ENCODE measurements around the gene JPH2.
A peak's percentile ranks its signal among the peaks of the same experiment; 100 is the strongest.
"Not testable (repeated sequence)": the region's sequence is repeated elsewhere in the genome, so short reads cannot be mapped to it uniquely, and the experiment has no call there.

The JPH2 gene

GRCh38 chr20:44187054-44187771 is at the start of gene JPH2:
Gene JPH2, minus strand, starts transcription at chr20:44187188. Its CDS starts 483 bp downstream, at chr20:44186705.
- no peak for DNase-seq

DNA sequence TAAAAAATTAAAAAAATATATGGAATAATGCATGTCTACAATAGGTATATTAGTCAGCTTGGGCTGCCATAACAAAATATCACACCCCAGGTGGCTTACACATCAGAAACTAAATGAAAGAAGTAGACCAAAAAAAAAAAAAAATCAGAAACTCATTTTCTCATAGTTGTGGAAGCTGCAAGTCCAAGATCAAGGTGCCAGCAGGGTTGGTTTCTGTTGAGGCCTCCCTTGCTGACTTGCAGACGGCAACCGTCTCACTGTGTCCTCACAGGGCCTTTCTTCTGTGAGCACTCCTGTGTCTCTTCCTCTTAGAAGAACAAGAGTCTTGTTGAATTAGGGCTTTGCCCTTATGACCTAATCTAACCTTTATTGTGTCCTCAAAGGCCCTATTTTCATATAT is 48.7 kb upstream of the JPH2 start:
- no peak for DNase-seq

GRCh38 chr20:44234566-44235317 is 47.8 kb upstream of the JPH2 start:
- no peak for DNase-seq

- DNase-seq: no peak
Measured at GRCh38 chr20:44233436-44234016, 46.5 kb upstream of the JPH2 start.

DNA sequence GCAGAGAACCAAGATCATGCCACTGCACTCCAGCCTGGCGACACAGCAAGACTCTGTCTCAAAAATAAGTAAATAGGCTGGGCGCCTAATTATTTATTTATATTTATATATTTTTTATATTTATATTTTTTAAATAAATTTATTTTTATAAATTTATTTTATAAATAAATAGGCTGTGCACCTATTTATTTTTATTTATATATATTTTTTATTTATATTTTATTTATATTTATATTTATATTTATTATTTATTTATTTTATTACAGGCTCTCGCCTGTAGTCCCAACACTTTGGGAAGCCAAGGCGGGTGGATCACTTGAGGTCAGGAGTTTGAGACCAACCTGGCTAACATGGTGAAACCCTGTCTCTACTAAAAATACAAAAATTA is 45.5 kb upstream of the JPH2 start:
- DNase-seq: not testable (repeated sequence)

DNA sequence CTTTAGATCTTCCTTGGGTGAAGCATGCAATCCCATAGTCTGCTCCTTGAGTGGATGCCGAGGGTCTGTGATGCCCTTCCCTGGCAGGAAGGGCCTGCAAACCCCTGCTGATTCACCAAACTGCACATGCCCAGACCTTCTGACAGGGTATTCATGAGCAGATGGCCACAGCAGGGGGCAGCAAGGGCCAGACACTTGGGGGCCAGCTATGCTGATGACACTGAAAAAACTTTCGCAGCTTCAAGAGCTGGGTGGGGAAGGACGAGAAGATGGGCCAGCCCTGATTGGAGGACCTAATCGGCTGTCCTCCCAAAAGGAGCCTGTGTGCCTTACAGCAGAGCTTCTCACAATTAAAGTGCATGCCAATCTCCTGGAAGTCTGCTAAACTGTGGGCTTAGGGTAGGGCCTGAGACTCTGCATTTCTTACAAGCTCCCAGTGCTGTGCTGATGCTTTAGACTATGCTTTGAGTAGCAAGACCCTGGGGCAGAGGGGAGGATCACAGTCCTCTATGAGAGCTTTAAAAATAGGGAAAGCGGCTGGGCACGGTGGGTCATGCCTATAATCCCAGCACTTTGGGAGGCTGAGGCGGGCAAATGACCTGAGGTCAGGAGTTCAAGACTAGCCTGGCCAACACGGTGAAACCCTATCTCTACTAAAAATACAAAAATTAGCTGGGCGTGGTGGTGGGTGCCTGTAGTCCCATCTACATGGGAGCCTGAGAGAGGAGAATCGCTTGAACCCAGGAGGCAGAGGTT is 44.9 kb upstream of the JPH2 start:
- DNase-seq: no peak

DNA sequence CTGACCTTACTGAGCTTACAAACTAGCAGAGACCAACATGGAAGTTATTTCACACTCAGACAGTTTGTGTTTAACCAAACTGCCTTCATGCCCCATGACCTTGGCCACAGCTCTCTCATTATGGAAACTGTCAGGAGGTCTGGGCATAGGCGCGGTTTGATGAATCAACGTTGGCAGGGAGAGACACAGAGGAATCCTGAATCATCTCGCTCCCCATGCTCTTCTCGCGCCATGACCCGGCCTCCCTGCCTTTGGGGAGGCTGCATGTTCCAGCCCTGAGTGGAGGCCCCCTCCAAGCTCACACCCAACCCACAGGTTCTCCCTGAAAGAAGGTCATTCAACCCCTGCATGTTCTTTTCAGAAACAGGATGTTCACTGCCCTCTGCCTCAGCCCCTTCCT is 44.2 kb upstream of the JPH2 start:
- DNase-seq: no peak

DNA sequence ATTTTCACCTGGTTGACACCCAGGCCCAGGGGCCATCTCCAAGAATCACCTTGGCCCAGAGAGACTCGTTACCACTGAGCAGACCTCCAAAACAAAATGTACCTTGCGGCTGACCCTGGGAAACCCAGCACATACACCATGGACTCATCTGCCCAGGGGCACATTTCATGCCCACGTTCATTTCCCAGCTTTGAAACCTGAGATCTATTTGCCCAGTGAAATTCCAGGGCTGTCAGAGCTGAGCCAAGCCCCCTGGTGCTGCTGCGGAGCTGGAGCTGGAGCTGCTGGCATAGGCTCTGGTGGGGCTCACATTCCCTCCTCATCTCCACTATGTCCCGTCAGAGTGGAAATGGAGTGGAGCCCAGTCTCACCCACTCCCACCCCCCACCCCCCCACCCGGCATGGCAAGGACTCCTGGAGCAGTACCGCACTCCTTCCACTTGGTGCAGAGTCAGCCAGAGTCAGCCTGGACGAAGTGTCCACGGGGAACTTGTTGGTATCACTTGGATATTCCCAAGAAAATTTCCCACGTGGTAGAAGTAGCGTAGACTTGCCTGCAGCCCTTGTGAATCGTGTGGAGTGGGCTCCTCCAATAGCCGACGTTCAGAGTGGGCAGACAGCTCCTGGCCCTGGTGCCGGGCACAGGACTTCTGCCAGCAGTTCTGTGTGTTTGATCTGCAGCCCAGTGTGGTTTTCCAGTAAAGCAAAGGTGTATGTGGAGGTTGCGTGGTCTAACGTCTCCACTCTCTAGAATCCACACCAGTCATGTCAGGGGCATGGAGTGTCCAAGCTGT is 41.7 kb upstream of the JPH2 start:
- no peak for DNase-seq

DNA sequence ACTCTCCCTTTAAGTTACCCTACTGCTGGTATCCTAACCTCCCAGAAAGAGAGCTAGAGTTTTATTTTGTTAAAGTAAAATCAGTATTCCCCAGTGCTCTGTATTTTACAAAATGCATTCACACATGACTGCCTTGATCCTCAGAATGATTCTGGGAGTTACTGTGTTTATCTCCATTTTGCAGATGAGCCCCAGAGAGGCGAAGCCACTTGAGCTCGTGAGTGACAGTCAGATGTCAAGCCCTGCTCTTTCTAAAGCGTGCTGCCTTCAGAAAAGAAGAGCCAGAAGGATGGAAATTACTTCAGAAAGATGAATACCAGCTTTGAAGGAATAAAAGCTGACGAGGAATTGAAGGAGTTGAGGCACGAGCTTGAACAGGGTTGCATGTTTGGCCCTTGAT is 37.6 kb upstream of the JPH2 start:
- no peak for DNase-seq

DNA sequence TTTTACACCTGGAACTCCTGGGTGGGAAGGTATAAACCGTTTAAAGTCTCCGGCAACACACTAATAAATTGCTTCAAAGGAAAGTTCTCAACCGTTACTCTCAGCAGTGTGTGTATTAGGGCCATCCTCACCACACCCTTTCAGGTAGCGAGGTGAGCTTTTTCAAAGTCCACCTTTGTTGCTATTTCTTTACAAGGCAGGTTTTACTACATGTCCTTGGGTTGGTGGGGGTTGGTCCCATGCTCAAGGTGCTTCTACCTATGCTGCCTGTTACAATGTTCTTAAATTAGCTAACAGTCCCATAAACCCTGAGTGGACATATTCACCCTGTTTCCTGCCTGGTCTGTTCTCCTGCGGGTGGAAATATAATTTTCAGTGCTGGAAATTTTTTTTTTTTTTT is 36.7 kb upstream of the JPH2 start:
- no peak for DNase-seq

- no peak for DNase-seq
Measured at GRCh38 chr20:44222633-44223368, 35.8 kb upstream of the JPH2 start.

DNA sequence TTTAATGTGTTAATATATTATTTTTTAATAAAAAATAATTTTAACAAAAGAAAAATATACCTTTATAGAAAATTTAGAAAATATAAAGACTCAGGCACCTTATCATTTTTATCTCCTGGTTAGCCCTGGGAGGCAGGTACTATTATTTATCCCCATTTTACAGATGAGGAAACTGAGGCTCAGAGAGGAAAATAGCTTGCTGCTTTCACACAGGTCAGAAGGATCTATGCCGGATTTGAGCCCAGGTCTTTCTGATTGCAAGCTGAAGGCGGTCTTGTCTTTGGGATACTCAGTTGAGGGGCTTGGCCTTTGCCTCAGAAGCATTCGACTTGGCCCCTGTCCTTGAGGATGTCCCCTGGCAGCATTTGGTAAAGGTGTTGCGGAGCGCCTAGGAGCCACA is 35.0 kb upstream of the JPH2 start:
- no peak for DNase-seq

- DNase-seq: no peak
Measured at GRCh38 chr20:44221368-44221954, 34.5 kb upstream of the JPH2 start.

- no peak for DNase-seq
Measured at GRCh38 chr20:44219791-44220190, 32.8 kb upstream of the JPH2 start.

DNA sequence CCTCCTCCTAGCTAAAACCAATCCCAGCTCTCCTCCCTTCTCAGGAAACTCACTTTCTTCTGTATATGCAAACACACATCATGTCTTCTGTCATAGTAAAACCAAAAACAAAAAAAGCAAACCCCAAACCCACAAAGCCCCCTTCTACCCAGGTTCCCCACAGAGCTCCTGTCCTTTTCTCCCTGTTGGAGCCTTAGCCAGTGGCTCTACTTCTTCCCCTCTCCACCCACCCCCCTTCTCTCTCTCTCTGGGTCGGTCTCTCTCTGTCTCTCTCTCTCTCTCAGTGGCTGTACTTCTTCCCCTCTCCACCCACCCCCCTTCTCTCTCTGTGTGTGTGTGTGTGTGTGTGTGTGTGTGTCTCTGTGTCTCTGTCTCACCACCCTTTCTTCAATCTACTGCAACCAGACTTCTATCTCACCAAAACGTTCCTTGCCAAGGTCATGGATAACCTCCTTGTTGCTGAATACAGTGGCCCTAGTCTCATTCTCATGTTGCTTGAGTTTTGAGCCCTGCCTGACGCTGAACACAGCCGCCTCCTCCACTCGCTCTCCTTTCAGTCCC is 32.3 kb upstream of the JPH2 start:
- DNase-seq: no peak

GRCh38 chr20:44218446-44218845 is 31.5 kb upstream of the JPH2 start:
- no peak for DNase-seq

DNA sequence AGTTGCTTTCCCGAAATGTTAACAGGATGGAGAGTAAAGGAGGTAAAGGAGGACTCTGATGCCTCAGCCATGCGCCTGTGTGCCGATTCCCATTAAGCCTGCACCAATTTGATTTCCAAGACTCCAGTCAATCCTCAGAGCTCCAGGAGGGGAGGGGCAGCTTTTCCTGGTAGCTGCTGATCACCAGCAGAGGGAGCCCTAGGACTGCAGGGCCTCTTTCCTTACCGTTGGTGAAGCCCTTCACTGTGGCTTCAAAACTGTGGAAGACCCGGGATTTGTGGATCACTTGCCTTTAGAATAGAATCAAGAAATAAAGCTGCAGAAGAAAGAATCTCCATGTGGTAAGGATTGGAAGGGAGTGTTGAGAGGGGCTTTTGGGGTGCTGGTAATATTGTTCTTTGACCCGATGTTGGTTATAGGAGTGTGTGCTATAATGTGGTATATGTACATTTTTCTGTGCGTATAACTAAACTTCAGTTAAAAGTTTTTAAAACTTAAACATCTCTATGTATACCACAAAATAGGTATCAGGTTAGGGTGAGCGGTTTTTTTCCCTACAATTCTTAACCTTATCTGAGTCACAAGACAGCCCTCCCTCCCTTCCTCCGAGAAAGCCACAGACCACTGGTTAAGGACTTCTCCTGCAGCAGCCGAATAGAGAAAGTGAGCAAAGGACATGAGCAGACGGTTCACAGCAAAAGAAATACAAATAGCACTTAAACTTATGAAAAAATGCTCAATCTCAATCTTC is 30.5 kb upstream of the JPH2 start:
- peak; percentile 69 for DNase-seq

DNA sequence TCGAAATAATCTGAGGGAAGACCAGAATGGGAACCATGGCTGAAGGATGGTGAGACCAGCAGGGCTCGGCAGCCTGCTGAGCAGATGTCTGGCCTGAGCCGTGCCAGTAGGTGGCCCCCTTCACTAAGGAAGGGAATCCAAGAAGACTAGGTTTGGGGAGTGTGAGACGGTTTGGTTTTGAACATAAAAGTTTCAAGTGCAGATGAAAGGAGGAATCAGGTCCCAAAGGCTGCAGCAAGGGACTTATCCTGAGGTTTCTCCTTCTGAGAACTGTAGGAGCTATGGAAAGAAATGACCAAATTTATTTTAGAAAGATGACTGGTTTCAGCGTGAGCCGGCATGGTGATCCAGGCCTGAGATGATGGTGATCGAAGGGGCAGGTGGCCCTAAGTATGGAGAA is 28.1 kb upstream of the JPH2 start:
- DNase-seq: no peak

- no peak for DNase-seq
Measured at GRCh38 chr20:44212792-44213191, 25.8 kb upstream of the JPH2 start.
